ENCODE results near the gene VMP1.

VMP1 gene

GRCh38 chr17:59760160-59760559, 52.7 kb downstream of the VMP1 start:
- no peak for TF ChIP-seq CTCF (conservative IDR thresholded peaks at IDR 0.05)
- H3K27ac ChIP-seq: no peak overlapping the region

- TF ChIP-seq CTCF (conservative IDR thresholded peaks at IDR 0.05): no peak
- H3K27ac ChIP-seq: no peak overlapping the region
These were observed 54.1 kb downstream of the VMP1 start for GRCh38 chr17:59761385-59762048.

GRCh38 chr17:59762049-59762823, 54.8 kb downstream of the VMP1 start:
- H3K27ac ChIP-seq: no peak overlapping the region
- TF ChIP-seq CTCF (conservative IDR thresholded peaks at IDR 0.05): no peak

- H3K27ac ChIP-seq: no peak overlapping the region
- no peak for TF ChIP-seq CTCF (conservative IDR thresholded peaks at IDR 0.05)
These were observed 55.4 kb downstream of the VMP1 start for GRCh38 chr17:59762824-59763374.

- TF ChIP-seq CTCF (conservative IDR thresholded peaks at IDR 0.05): no peak
These were observed 56.4 kb downstream of the VMP1 start for GRCh38 chr17:59763861-59764260.

GRCh38 chr17:59764292-59764741, 56.9 kb downstream of the VMP1 start:
- no peak overlapping the region for H3K27ac ChIP-seq
- TF ChIP-seq CTCF (conservative IDR thresholded peaks at IDR 0.05): no peak

More at GRCh38 chr17:59763861-59764260, 56.4 kb downstream of the VMP1 start:
- H3K27ac ChIP-seq: no peak overlapping the region

GRCh38 chr17:59765038-59765437, 57.6 kb downstream of the VMP1 start:
- no peak for TF ChIP-seq CTCF (conservative IDR thresholded peaks at IDR 0.05)
- H3K27ac ChIP-seq: no peak overlapping the region

Measured in VCaP (cell line).